K562 (cell line): ENCODE measurements around the gene HLA-DOB. TPM values are rescaled to one million over a fixed set of nuclear protein-coding genes. Genes with fewer than 3 reads are reported as not detected.

ENCODE experiments used
- CBX3 ChIP-seq, 2 experiments: IDR thresholded peaks; 1 replicate in 1 of 2; 2 replicates in 1 of 2; pipeline ENCODE4 v1.6.1; 2012; ENCODE audit warnings: inconsistent platforms in 2 of 2, low read length in 2 of 2, borderline replicate concordance in 1 of 2, control low read depth in 1 of 2
- FOXM1 ChIP-seq, 2 experiments: fragments of 450-650 bp in 1 of 2; sonication (generic) in 1 of 2; formaldehyde crosslinking in 1 of 2; IDR thresholded peaks; 2 replicates each; pipeline versions ENCODE4 v1.6.1 to v1.9.0; 2017 to 2022; ENCODE audit warnings: low read depth in 2 of 2, mild to moderate bottlenecking in 2 of 2, missing genetic modification reagents in 1 of 2, moderate library complexity in 1 of 2
- FOXP1 ChIP-seq: sonication (generic); formaldehyde crosslinking; IDR thresholded peaks from 2 replicates; pipeline ENCODE4 v1.8.0; 2022; ENCODE audit warnings: mild to moderate bottlenecking, missing genetic modification reagents
- HMBOX1 ChIP-seq: sonication (generic); IDR thresholded peaks from 2 replicates; pipeline ENCODE4 v1.6.1; 2016
- NBN ChIP-seq: fragments of 450-650 bp; IDR thresholded peaks from 2 replicates; pipeline ENCODE4 v1.6.1; 2016; ENCODE audit warnings: low read depth, mild to moderate bottlenecking
- SREBF1 ChIP-seq: fragments of 150-350 bp; IDR thresholded peaks from 2 replicates; pipeline ENCODE4 v1.6.1; 2014; ENCODE audit warnings: antibody characterized with exemption, low read depth, low read length, borderline replicate concordance
- TBP ChIP-seq: optimal IDR thresholded peaks from 2 replicates; pipeline ENCODE3; 2011; ENCODE audit warnings: low read depth, low read length, improper control_type of control experiment
- THAP7 ChIP-seq: fragments of 250-450 bp; sonication (Bioruptor Pico); IDR thresholded peaks from 2 replicates; pipeline ENCODE4 v1.5.0; 2021
- UBTF ChIP-seq, 2 experiments: IDR thresholded peaks; 2 replicates each; pipeline ENCODE4 v1.6.1; 2012; ENCODE audit warnings: improper control_type of control experiment in 2 of 2, low read depth in 2 of 2, low read length in 2 of 2, borderline replicate concordance in 1 of 2
- ZBTB9 ChIP-seq: fragments of 450-650 bp; formaldehyde crosslinking; IDR thresholded peaks from 2 replicates; pipeline ENCODE4 v1.4.0; 2020; ENCODE audit warnings: mild to moderate bottlenecking, moderate library complexity
- ZNF197 ChIP-seq: fragments of 200-800 bp; sonication (Bioruptor generic); IDR thresholded peaks from 2 replicates; pipeline ENCODE4 v1.6.1; 2016; ENCODE audit warnings: low read depth, missing genetic modification characterization, missing compliant biosample characterization
- ZNF232 ChIP-seq: sonication (generic); formaldehyde crosslinking; IDR thresholded peaks from 2 replicates; pipeline ENCODE4 v1.8.0; 2022; ENCODE audit warnings: mild to moderate bottlenecking, missing genetic modification reagents
- ZNF263 ChIP-seq: sonication (generic); formaldehyde crosslinking; IDR thresholded peaks from 2 replicates; pipeline ENCODE4 v1.8.0; 2022; ENCODE audit warnings: mild to moderate bottlenecking, missing genetic modification reagents, borderline replicate concordance
- ZNF384 ChIP-seq: IDR thresholded peaks from 2 replicates; pipeline ENCODE4 v1.6.1; 2012; ENCODE audit warnings: low read depth, low read length, improper control_type of control experiment
- ZNF445 ChIP-seq: fragments of 250-450 bp; sonication (Bioruptor Pico); IDR thresholded peaks from 2 replicates; pipeline ENCODE4 v1.4.0; 2020; ENCODE audit warnings: low read depth, mild to moderate bottlenecking, moderate library complexity
- ZNF764 ChIP-seq: fragments of 250-450 bp; sonication (Bioruptor Pico); IDR thresholded peaks from 2 replicates; pipeline ENCODE4 v1.4.0; 2020; ENCODE audit warnings: low read depth, mild to moderate bottlenecking, moderate library complexity
- polyA plus RNA-seq, 8 experiments: library from polyadenylated mRNA; depleted of rRNA in 4 of 8; stranded (reverse) in 5 of 8; unstranded in 3 of 8; fragments of >200 nt; fragmentation: Nextera tagmentation in 2 of 8; fragmentation: Illumina TruSeq in 1 of 8; extraction: Ambion mirVana in 2 of 8; extraction: Trizol in 1 of 8; gene quantifications; 2 replicates each; pipeline versions ENCODE4 v1.2.1 to v1.2.3, GENCODE V29; 2011 to 2014; ENCODE audit warnings: inconsistent platforms in 1 of 8, missing spikeins in 1 of 8
- total RNA-seq, 7 experiments: library from RNA; depleted of rRNA in 6 of 7; stranded (reverse); fragments of >200 nt in 6 of 7; fragmentation: Illumina TruSeq in 2 of 7; extraction: Trizol in 2 of 7; gene quantifications; 2 replicates each; pipeline versions ENCODE4 v1.2.1 to v1.2.3, GENCODE V29; 2011 to 2021; ENCODE audit warnings: low replicate concordance in 1 of 7
- TF ChIP-seq, protein P1 (sequence below): fragments of 250-450 bp; sonication (Bioruptor Pico); IDR thresholded peaks from 2 replicates; pipeline ENCODE4 v1.9.0; 2021; ENCODE audit warnings: mild to moderate bottlenecking
- TF ChIP-seq, protein P2 (sequence below): sonication (generic); formaldehyde crosslinking; IDR thresholded peaks from 2 replicates; pipeline ENCODE4 v1.8.1; 2023; ENCODE audit warnings: mild to moderate bottlenecking, missing genetic modification reagents

Gene HLA-DOB
- total and polyA plus RNA-seq, 9 of the 15 experiments (the other 6 are each of a cell fraction or from before 2014, with no cell fraction given) = 1.2 to 4.0 (median 2.5) TPM

- TF ChIP-seq ZBTB9 (CRISPR knock-in tag) (no peak), TBP (peak; percentile 63), ZNF764 (CRISPR knock-in tag) (no peak), UBTF (IDR thresholded peaks at IDR 0.05; ENCODE audit: borderline replicate concordance in 1 of 2, low read depth in 2 of 2, low read length in 2 of 2) (peak; percentile 98 to 99), ZNF445 (CRISPR knock-in tag) (no peak), ZNF263 (CRISPR knock-in tag) (peak; percentile 56; the same call in 1 of the 2 replicates), FOXM1 (IDR thresholded peaks at IDR 0.05; ENCODE audit: low read depth) (peak; percentile 90), FOXM1 (CRISPR knock-in tag; IDR thresholded peaks at IDR 0.05; ENCODE audit: low read depth) (no peak), ZNF384 (0 out of 2 replicates have a peak, but pooled peaks have one; percentile 33), NBN (0 out of 2 replicates have a peak, but pooled peaks have one; percentile 26), FOXP1 (CRISPR knock-in tag) (peak; percentile 92), ZNF197 (0 out of 2 replicates have a peak, but pooled peaks have one; percentile 45), CBX3 (IDR thresholded peaks at IDR 0.05; ENCODE audit: borderline replicate concordance in 1 of 2, low read length in 2 of 2) (0 out of 3 replicates have a peak, but pooled peaks of 1 of the 2 experiments have one; percentile 21), ZNF232 (CRISPR knock-in tag) (no peak), SREBF1 (no peak), HMBOX1 (peak; percentile 16; the same call in 1 of the 2 replicates), THAP7 (CRISPR knock-in tag) (no peak)
- TF ChIP-seq, protein P1, sequence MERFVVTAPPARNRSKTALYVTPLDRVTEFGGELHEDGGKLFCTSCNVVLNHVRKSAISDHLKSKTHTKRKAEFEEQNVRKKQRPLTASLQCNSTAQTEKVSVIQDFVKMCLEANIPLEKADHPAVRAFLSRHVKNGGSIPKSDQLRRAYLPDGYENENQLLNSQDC (CRISPR knock-in tag) = no peak
- TF ChIP-seq, protein P2, sequence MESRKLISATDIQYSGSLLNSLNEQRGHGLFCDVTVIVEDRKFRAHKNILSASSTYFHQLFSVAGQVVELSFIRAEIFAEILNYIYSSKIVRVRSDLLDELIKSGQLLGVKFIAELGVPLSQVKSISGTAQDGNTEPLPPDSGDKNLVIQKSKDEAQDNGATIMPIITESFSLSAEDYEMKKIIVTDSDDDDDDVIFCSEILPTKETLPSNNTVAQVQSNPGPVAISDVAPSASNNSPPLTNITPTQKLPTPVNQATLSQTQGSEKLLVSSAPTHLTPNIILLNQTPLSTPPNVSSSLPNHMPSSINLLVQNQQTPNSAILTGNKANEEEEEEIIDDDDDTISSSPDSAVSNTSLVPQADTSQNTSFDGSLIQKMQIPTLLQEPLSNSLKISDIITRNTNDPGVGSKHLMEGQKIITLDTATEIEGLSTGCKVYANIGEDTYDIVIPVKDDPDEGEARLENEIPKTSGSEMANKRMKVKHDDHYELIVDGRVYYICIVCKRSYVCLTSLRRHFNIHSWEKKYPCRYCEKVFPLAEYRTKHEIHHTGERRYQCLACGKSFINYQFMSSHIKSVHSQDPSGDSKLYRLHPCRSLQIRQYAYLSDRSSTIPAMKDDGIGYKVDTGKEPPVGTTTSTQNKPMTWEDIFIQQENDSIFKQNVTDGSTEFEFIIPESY (CRISPR knock-in tag) = peak; percentile 64; the same call in 1 of the 2 replicates
Measured at GRCh38 chr6:32838114-32838958, 21.5 kb upstream of the HLA-DOB start, which contains the start of gene TAP2 (continued).
